Naive thymus-derived CD4-positive, alpha-beta T cell (primary cell): ENCODE data around the gene P3H2. TPM values are rescaled to one million over a fixed set of nuclear protein-coding genes. Genes with fewer than 3 reads are reported as not detected.

Experiments
- ATAC-seq: fragments of 150-1000 bp; cut with Tn5 transposase; 2 replicates; pipeline ENCODE4 v1.10.0; 2021; ENCODE audit warnings: mild to moderate bottlenecking, moderate library complexity
- CTCF ChIA-PET: fragments of 350-600 bp; sonication (Branson Sonifier 250); formaldehyde crosslinking; loops from one replicate; lab custom pipeline; 2021; ENCODE audit warnings: antibody characterized with exemption; lab: Charles Lee
- POLR2A ChIA-PET: fragments of 350-600 bp; sonication (Branson Sonifier 250); formaldehyde crosslinking; loops from one replicate; lab custom pipeline; 2021; ENCODE audit warnings: antibody characterized with exemption, inconsistent platforms; lab: Charles Lee
- DNase-seq, 9 donors: peaks; one replicate each; pipeline versions ENCODE4 v3.0.0 to v3.0.0-alpha.2; 2020 to 2022; ENCODE audit warnings: mixed read lengths in 1 of 9
- H3K27ac ChIP-seq: one replicate; pipeline ENCODE4 v1.7.0; 2013; ENCODE audit warnings: mild to moderate bottlenecking, low read depth, low read length, moderate library complexity
- H3K27me3 ChIP-seq, 2 donors: one replicate each; pipeline ENCODE4 v1.7.0; 2013; ENCODE audit warnings: low read length in 2 of 2, mild to moderate bottlenecking in 2 of 2, moderate library complexity in 2 of 2; ENCODE audit not compliant: control insufficient read depth in 2 of 2, insufficient read depth in 2 of 2
- H3K36me3 ChIP-seq, 3 experiments: 1 replicate in 2 of 3; 2 replicates in 1 of 3; pipeline ENCODE4 v1.7.0; 2013; ENCODE audit warnings: low read length in 3 of 3, mild to moderate bottlenecking in 3 of 3, moderate library complexity in 1 of 3; ENCODE audit not compliant: insufficient read depth in 3 of 3, control insufficient read depth in 2 of 3
- H3K4me1 ChIP-seq, 2 donors: one replicate each; pipeline ENCODE4 v1.7.0; 2013; ENCODE audit warnings: low read length in 2 of 2, mild to moderate bottlenecking in 2 of 2, moderate library complexity in 1 of 2; ENCODE audit not compliant: control insufficient read depth in 2 of 2, insufficient read depth in 2 of 2
- H3K4me3 ChIP-seq: 2 replicates; pipeline ENCODE4 v1.7.0; 2013; ENCODE audit warnings: mild to moderate bottlenecking, low read length
- H3K9me3 ChIP-seq, 3 experiments: 1 replicate in 2 of 3; 2 replicates in 1 of 3; pipeline ENCODE4 v1.7.0; 2013; ENCODE audit warnings: low read length in 3 of 3; ENCODE audit not compliant: control insufficient read depth in 2 of 3
- H3K27ac Mint-ChIP-seq, 9 donors: one replicate each; pipeline ENCODE4 v1.8.0; 2020 to 2022; ENCODE audit warnings: mixed read lengths in 9 of 9, mild to moderate bottlenecking in 8 of 9, moderate library complexity in 5 of 9, inconsistent platforms in 2 of 9
- H3K27me3 Mint-ChIP-seq, 5 donors: one replicate each; pipeline ENCODE4 v1.8.0; 2021 to 2022; ENCODE audit warnings: mixed read lengths in 5 of 5, mild to moderate bottlenecking in 1 of 5
- H3K36me3 Mint-ChIP-seq, 5 donors: one replicate each; pipeline ENCODE4 v1.8.0; 2020 to 2022; ENCODE audit warnings: mixed read lengths in 5 of 5, mild to moderate bottlenecking in 3 of 5, inconsistent platforms in 1 of 5
- H3K4me1 Mint-ChIP-seq, 7 donors: one replicate each; pipeline ENCODE4 v1.8.0; 2020 to 2022; ENCODE audit warnings: mixed read lengths in 7 of 7, mild to moderate bottlenecking in 3 of 7, inconsistent platforms in 1 of 7
- H3K4me3 Mint-ChIP-seq, 10 donors: one replicate each; pipeline ENCODE4 v1.8.0; 2020 to 2022; ENCODE audit warnings: mild to moderate bottlenecking in 10 of 10, mixed read lengths in 10 of 10, moderate library complexity in 6 of 10, inconsistent platforms in 2 of 10
- H3K9me3 Mint-ChIP-seq, 11 donors: one replicate each; pipeline ENCODE4 v1.8.0; 2020 to 2022; ENCODE audit warnings: mixed read lengths in 11 of 11, mild to moderate bottlenecking in 4 of 11, inconsistent platforms in 1 of 11, moderate library complexity in 1 of 11
- intact Hi-C, 2 donors: fragments of 100-400 bp; cut with micrococcal nuclease; formaldehyde crosslinking; loops; one replicate each; pipeline ENCODE4 v1.15.1; 2023
- polyA plus RNA-seq, 2 donors: library from polyadenylated mRNA; unstranded; fragments of 300-500 nt; fragmentation: Illumina TruSeq; gene quantifications; one replicate each; pipeline ENCODE4 v1.2.3, GENCODE V29; 2021
- total RNA-seq, 6 experiments: library from RNA in 5 of 6; stranded (reverse) in 5 of 6; gene quantifications; 1 replicate in 5 of 6; 2 replicates in 1 of 6; pipeline ENCODE4 v1.2.3 and lab custom pipeline; 2021 to 2026

P3H2 gene
- total and polyA plus RNA-seq, 7 experiments from 2014 or later, result 0.48 to 1.8 TPM; not detected in 5

DNA sequence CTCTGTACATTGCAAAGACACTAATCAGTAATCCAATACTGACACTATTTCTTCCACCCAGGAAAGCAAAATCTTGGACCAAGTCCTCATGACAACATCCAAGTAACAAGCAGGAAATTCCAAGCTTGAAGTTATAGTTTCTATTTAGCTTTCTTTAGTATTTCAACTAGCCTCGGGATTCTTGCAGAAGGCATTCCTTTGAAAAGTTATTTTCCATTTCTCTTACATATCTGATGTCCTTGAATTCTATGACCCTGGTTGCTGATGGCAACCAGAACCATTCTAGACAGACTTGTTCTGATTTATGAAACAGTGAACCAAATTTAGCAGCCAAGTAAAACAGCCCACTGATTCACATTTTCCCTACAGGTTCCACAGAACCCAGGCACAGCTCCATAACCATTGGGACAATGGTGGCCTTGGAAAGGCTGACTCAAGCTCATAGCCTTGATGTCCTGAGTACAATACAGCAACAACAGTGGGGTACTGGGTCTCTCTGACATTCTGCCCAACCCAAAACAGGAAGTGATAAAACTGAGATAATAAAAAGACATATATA, 26.5 kb downstream of the P3H2 start:
- H3K27ac ChIP-seq, result no peak overlapping the region
- Mint-ChIP-seq H3K27me3 (peaks cover 5 to 21% (median 9%) of the 10 kb centered on the region in 5 donors), H3K4me3 (no peak overlapping the region), H3K9me3 (no peaks in the 10 kb centered on the region), H3K4me1 (no peaks in the 10 kb centered on the region), H3K27ac (no peak overlapping the region), H3K36me3 (no peaks in the 10 kb centered on the region)
- no peaks in the 10 kb centered on the region for H3K9me3 ChIP-seq
- H3K4me3 ChIP-seq, result no peak overlapping the region
- POLR2A ChIA-PET, result no interaction called here
- DNase-seq (no peak), ATAC-seq (no peak)
- intact Hi-C loops, result no loop called here
- H3K36me3 ChIP-seq, result no peaks in the 10 kb centered on the region
- H3K27me3 ChIP-seq, result no peaks in the 10 kb centered on the region
- CTCF ChIA-PET, result interaction anchor here (0.7 kb wide), 1 partner anchor 1022 kb away, joined by 3 read pairs; no protein-coding TSS in a partner anchor
- no peaks in the 10 kb centered on the region for H3K4me1 ChIP-seq

DNA sequence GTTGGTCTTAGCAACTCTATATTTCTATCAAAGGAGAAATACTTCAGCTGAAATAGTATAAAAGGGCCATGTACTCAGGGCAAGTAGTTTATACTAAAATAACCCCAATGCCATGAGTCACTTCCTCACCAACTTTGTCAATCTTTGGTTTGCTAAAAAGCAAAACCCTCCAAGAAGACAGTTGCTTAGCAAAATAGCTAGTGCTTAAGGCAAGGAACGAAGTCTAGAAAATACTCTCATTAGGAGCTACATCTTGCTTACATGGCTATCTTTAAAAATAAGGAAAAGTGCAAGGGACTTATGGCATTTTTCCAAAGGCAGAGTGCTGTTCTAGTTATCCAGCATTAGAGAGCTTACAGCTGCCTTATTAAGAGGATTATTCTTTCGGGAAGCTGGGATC, 28.4 kb downstream of the P3H2 start:
- no peaks in the 10 kb centered on the region for H3K9me3 Mint-ChIP-seq

GRCh38 chr3:190089711-190090110, 31.0 kb downstream of the P3H2 start:
- Mint-ChIP-seq H3K9me3 (no peaks in the 10 kb centered on the region), H3K36me3 (no peaks in the 10 kb centered on the region), H3K4me1 (no peaks in the 10 kb centered on the region), H3K4me3 (no peak overlapping the region), H3K27me3 (peaks cover 3 to 34% (median 22%) of the 10 kb centered on the region in 5 donors), H3K27ac (no peak overlapping the region)
- no peaks in the 10 kb centered on the region for H3K27me3 ChIP-seq
- no peak overlapping the region for H3K27ac ChIP-seq
- POLR2A ChIA-PET, result no interaction called here
- no peak overlapping the region for H3K4me3 ChIP-seq
- CTCF ChIA-PET, result no interaction called here
- DNase-seq (no peak), ATAC-seq (no peak)
- no peaks in the 10 kb centered on the region for H3K36me3 ChIP-seq
- H3K9me3 ChIP-seq, result no peaks in the 10 kb centered on the region
- H3K4me1 ChIP-seq, result no peaks in the 10 kb centered on the region
- intact Hi-C loops, result no loop called here

More for the DNA sequence above, 28.4 kb downstream of the P3H2 start:
- no peak overlapping the region for H3K4me3 ChIP-seq
- DNase-seq (no peak), ATAC-seq (no peak)
- Mint-ChIP-seq H3K4me1 (no peaks in the 10 kb centered on the region), H3K27me3 (peaks cover 3 to 22% (median 18%) of the 10 kb centered on the region in 5 donors), H3K36me3 (no peaks in the 10 kb centered on the region), H3K4me3 (no peak overlapping the region), H3K27ac (no peak overlapping the region)
- H3K9me3 ChIP-seq, result no peaks in the 10 kb centered on the region
- ChIA-PET CTCF (interaction anchor here (0.7 kb wide), 1 partner anchor 16 kb away, joined by 5 read pairs; no protein-coding TSS in a partner anchor), POLR2A (no interaction called here)
- H3K27me3 ChIP-seq, result no peaks in the 10 kb centered on the region
- H3K36me3 ChIP-seq, result no peaks in the 10 kb centered on the region
- intact Hi-C loops, result no loop called here
- no peaks in the 10 kb centered on the region for H3K4me1 ChIP-seq
- H3K27ac ChIP-seq, result no peak overlapping the region

GRCh38 chr3:190088890-190089289, 31.8 kb downstream of the P3H2 start:
- H3K27ac Mint-ChIP-seq, result no peak overlapping the region
- intact Hi-C loops, result no loop called here

GRCh38 chr3:190086191-190086590, 34.5 kb downstream of the P3H2 start:
- ChIA-PET POLR2A (no interaction called here), CTCF (no interaction called here)
- ATAC-seq (no peak), DNase-seq (no peak)
- Mint-ChIP-seq H3K4me3 (no peak overlapping the region), H3K36me3 (no peaks in the 10 kb centered on the region), H3K27me3 (peaks cover 0 to 36% (median 15%) of the 10 kb centered on the region in 5 donors), H3K27ac (no peak overlapping the region), H3K4me1 (no peaks in the 10 kb centered on the region), H3K9me3 (no peaks in the 10 kb centered on the region)
- Histone ChIP-seq H3K4me1 (no peaks in the 10 kb centered on the region), H3K27ac (no peak overlapping the region), H3K9me3 (no peaks in the 10 kb centered on the region), H3K27me3 (no peaks in the 10 kb centered on the region), H3K4me3 (no peak overlapping the region), H3K36me3 (no peaks in the 10 kb centered on the region)
- intact Hi-C loops, result no loop called here

More at GRCh38 chr3:190088890-190089289, 31.8 kb downstream of the P3H2 start:
- H3K4me1 ChIP-seq, result no peaks in the 10 kb centered on the region
- DNase-seq (no peak), ATAC-seq (no peak)
- H3K4me3 Mint-ChIP-seq, result no peak overlapping the region
- H3K36me3 Mint-ChIP-seq, result no peaks in the 10 kb centered on the region
- no peaks in the 10 kb centered on the region for H3K27me3 ChIP-seq
- H3K9me3 ChIP-seq, result no peaks in the 10 kb centered on the region
- H3K4me1 Mint-ChIP-seq, result no peaks in the 10 kb centered on the region
- H3K27ac ChIP-seq, result no peak overlapping the region
- H3K27me3 Mint-ChIP-seq, result peaks cover 3 to 36% (median 22%) of the 10 kb centered on the region in 5 donors
- POLR2A ChIA-PET, result no interaction called here
- CTCF ChIA-PET, result no interaction called here
- H3K36me3 ChIP-seq, result no peaks in the 10 kb centered on the region
- H3K4me3 ChIP-seq, result no peak overlapping the region
- H3K9me3 Mint-ChIP-seq, result no peaks in the 10 kb centered on the region

GRCh38 chr3:190084983-190085382, 35.7 kb downstream of the P3H2 start:
- Histone ChIP-seq H3K36me3 (no peaks in the 10 kb centered on the region), H3K4me1 (no peaks in the 10 kb centered on the region), H3K27me3 (no peaks in the 10 kb centered on the region), H3K9me3 (no peaks in the 10 kb centered on the region), H3K27ac (no peak overlapping the region), H3K4me3 (no peak overlapping the region)
- Mint-ChIP-seq H3K36me3 (no peaks in the 10 kb centered on the region), H3K27ac (no peak overlapping the region), H3K27me3 (peaks cover 0 to 30% (median 14%) of the 10 kb centered on the region in 5 donors), H3K4me3 (no peak overlapping the region), H3K4me1 (no peaks in the 10 kb centered on the region), H3K9me3 (no peaks in the 10 kb centered on the region)
- ChIA-PET POLR2A (no interaction called here), CTCF (no interaction called here)
- ATAC-seq (no peak), DNase-seq (no peak)
- intact Hi-C loops, result no loop called here

GRCh38 chr3:190083635-190084034, 37.1 kb downstream of the P3H2 start:
- POLR2A ChIA-PET, result no interaction called here

More at GRCh38 chr3:190083635-190084034, 37.1 kb downstream of the P3H2 start:
- Histone ChIP-seq H3K9me3 (no peaks in the 10 kb centered on the region), H3K4me3 (no peak overlapping the region), H3K4me1 (no peaks in the 10 kb centered on the region), H3K27me3 (no peaks in the 10 kb centered on the region), H3K27ac (no peak overlapping the region), H3K36me3 (no peaks in the 10 kb centered on the region)
- ATAC-seq, result no peak
- CTCF ChIA-PET, result no interaction called here
- H3K36me3 Mint-ChIP-seq, result no peaks in the 10 kb centered on the region
- intact Hi-C loops, result no loop called here
- H3K4me3 Mint-ChIP-seq, result no peak overlapping the region
- H3K9me3 Mint-ChIP-seq, result no peaks in the 10 kb centered on the region
- H3K27ac Mint-ChIP-seq, result no peak overlapping the region
- H3K4me1 Mint-ChIP-seq, result no peaks in the 10 kb centered on the region
- no peak for DNase-seq
- peaks cover 0 to 26% (median 20%) of the 10 kb centered on the region in 5 donors for H3K27me3 Mint-ChIP-seq
